ENCODE data around the gene PPIL4.

Gene PPIL4

GRCh38 chr6:149459761-149460160 is 86.1 kb downstream of the PPIL4 start:
- no peak for DNase-seq (ENCODE audit: low spot score)

GRCh38 chr6:149458806-149459205 is 87.0 kb downstream of the PPIL4 start:
- no peak for DNase-seq (ENCODE audit: low spot score)

GRCh38 chr6:149458196-149458595 is 87.6 kb downstream of the PPIL4 start:
- DNase-seq (ENCODE audit: low spot score) = no peak

GRCh38 chr6:149457316-149457884 is 88.4 kb downstream of the PPIL4 start:
- DNase-seq (ENCODE audit: low spot score) = no peak

GRCh38 chr6:149456311-149457021 is 89.4 kb downstream of the PPIL4 start:
- DNase-seq (ENCODE audit: low spot score) = no peak

- DNase-seq (ENCODE audit: low spot score) = no peak
These were observed 90.7 kb downstream of the PPIL4 start for GRCh38 chr6:149455031-149455732.
